Choroid plexus epithelial cell (primary cell): Measurements from ENCODE around the gene TBC1D2.

Experiments
- DNase-seq: peaks from one replicate; pipeline ENCODE4 v3.0.0-alpha.2; 2010; ENCODE audit warnings: low read depth
- H3K4me3 ChIP-seq: 2 replicates; pipeline ENCODE4 v1.5.1; 2011; ENCODE audit warnings: low read depth, mild to moderate bottlenecking, control low read depth, low read length, moderate library complexity
- CTCF ChIP-seq: conservative IDR thresholded peaks from 2 replicates; pipeline ENCODE4 v1.5.1; 2011; ENCODE audit warnings: low read depth, mild to moderate bottlenecking, control low read depth, inconsistent platforms, low read length, moderate library complexity

The TBC1D2 gene

GRCh38 chr9:98191671-98192502, 63.6 kb downstream of the TBC1D2 start:
- TF ChIP-seq CTCF, result no peak
- DNase-seq, result no peak
- peak overlapping the region; percentile 70 for H3K4me3 ChIP-seq

GRCh38 chr9:98191181-98191608, 64.3 kb downstream of the TBC1D2 start:
- DNase-seq, result no peak
- no peak for TF ChIP-seq CTCF
- H3K4me3 ChIP-seq, result no peak overlapping the region

- no peak for TF ChIP-seq CTCF
- no peak overlapping the region for H3K4me3 ChIP-seq
- DNase-seq, result no peak
These were observed 64.7 kb downstream of the TBC1D2 start for GRCh38 chr9:98190757-98191105.

- TF ChIP-seq CTCF, result no peak
- H3K4me3 ChIP-seq, result no peak overlapping the region
- DNase-seq, result no peak
These were observed 66.0 kb downstream of the TBC1D2 start for GRCh38 chr9:98189412-98189811.

GRCh38 chr9:98187926-98188325, 67.5 kb downstream of the TBC1D2 start:
- H3K4me3 ChIP-seq, result no peak overlapping the region
- DNase-seq, result no peak
- no peak for TF ChIP-seq CTCF

GRCh38 chr9:98186236-98186635, 69.2 kb downstream of the TBC1D2 start:
- no peak for TF ChIP-seq CTCF
- no peak for DNase-seq
- H3K4me3 ChIP-seq, result no peak overlapping the region

- no peak for TF ChIP-seq CTCF
- DNase-seq, result no peak
- H3K4me3 ChIP-seq, result no peak overlapping the region
These were observed 69.8 kb downstream of the TBC1D2 start for GRCh38 chr9:98185611-98186171.
